Panc1 (cell line): ENCODE measurements around the gene DNAH9. TPM values are rescaled to one million over a fixed set of nuclear protein-coding genes. Genes with fewer than 3 reads are reported as not detected.

ENCODE experiments used
- ATAC-seq: fragments of 200-7000 bp; cut with Tn5 transposase; 2 replicates; pipeline ENCODE4 v1.9.1; 2020; ENCODE audit warnings: mild to moderate bottlenecking, moderate library complexity
- BruUV-seq: library from RNA; stranded (reverse); fragments of 400-500 nt; replicated peaks from 2 replicates; lab custom pipeline; 2021; lab: Mats Ljungman, UMichigan
- CTCF ChIA-PET: fragments of 300-600 bp; sonication (Branson Sonifier 250); formaldehyde crosslinking; loops from one replicate; lab custom pipeline; 2022; ENCODE audit warnings: antibody characterized with exemption; lab: Charles Lee
- POLR2A ChIA-PET: fragments of 300-600 bp; sonication (Branson Sonifier 250); formaldehyde crosslinking; loops from one replicate; lab custom pipeline; 2022; ENCODE audit warnings: antibody characterized with exemption; lab: Charles Lee
- DNase-seq: peaks from one replicate; pipeline ENCODE4 v3.0.0-alpha.2; 2010; ENCODE audit warnings: low read depth, low spot score
- H3K27ac ChIP-seq: 2 replicates; pipeline ENCODE4 v1.5.1; 2011; ENCODE audit warnings: mild to moderate bottlenecking, low read length, inconsistent platforms
- H3K27me3 ChIP-seq: fragments of 200-500 bp; sonication (Bioruptor generic); 2 replicates; pipeline ENCODE4 v1.6.0; 2014; ENCODE audit warnings: low read length, inconsistent platforms; ENCODE audit not compliant: control insufficient read depth, insufficient read depth
- H3K36me3 ChIP-seq: fragments of 200-500 bp; sonication (Bioruptor generic); 2 replicates; pipeline ENCODE4 v1.5.1; 2014; ENCODE audit warnings: inconsistent platforms, mild to moderate bottlenecking, low read length, moderate library complexity; ENCODE audit not compliant: control insufficient read depth, insufficient read depth
- H3K4me1 ChIP-seq: 2 replicates; pipeline ENCODE4 v1.5.1; 2011; ENCODE audit warnings: inconsistent platforms, mild to moderate bottlenecking, low read length, moderate library complexity; ENCODE audit not compliant: control insufficient read depth, insufficient read depth
- H3K4me3 ChIP-seq, 2 experiments: 2 replicates each; pipeline ENCODE4 v1.5.1; 2011 to 2012; ENCODE audit warnings: low read depth in 2 of 2, low read length in 2 of 2, mild to moderate bottlenecking in 2 of 2, inconsistent platforms in 1 of 2, moderate library complexity in 1 of 2
- H3K9me3 ChIP-seq: fragments of 200-500 bp; sonication (Bioruptor generic); 2 replicates; pipeline ENCODE4 v1.5.1; 2014; ENCODE audit warnings: low read depth, mild to moderate bottlenecking, inconsistent platforms, low read length, moderate library complexity; ENCODE audit not compliant: control insufficient read depth, insufficient read depth
- POLR2AphosphoS5 ChIP-seq: IDR thresholded peaks from 2 replicates; pipeline ENCODE4 v1.6.1; 2012; ENCODE audit warnings: mild to moderate bottlenecking, low read depth, low read length, moderate library complexity
- SIN3A ChIP-seq: IDR thresholded peaks from 2 replicates; pipeline ENCODE4 v1.6.1; 2012; ENCODE audit warnings: low read depth, mild to moderate bottlenecking, low read length, moderate library complexity, borderline replicate concordance; ENCODE audit not compliant: insufficient read depth
- TCF7L2 ChIP-seq: IDR thresholded peaks from 2 replicates; pipeline ENCODE4 v1.6.1; 2011; ENCODE audit warnings: mild to moderate bottlenecking, low read depth, low read length, inconsistent platforms
- in situ Hi-C: cut with HindIII; loops from 2 replicates; pipeline ENCODE4 v1.10.0; 2016; ENCODE audit warnings: low sequenced_read_pairs, low pct_unique_long_range_greater_than_20kb
- intact Hi-C: fragments of 100-400 bp; cut with micrococcal nuclease; formaldehyde crosslinking; loops from one replicate; pipeline ENCODE4 v1.10.0; 2022; ENCODE audit not compliant: unreplicated experiment
- total RNA-seq: library from RNA; stranded (reverse); gene quantifications from one replicate; pipeline ENCODE4 v1.2.1, GENCODE V29; 2021; ENCODE audit not compliant: unreplicated experiment
- TF ChIP-seq, protein P1 (sequence below): fragments of 450-650 bp; IDR thresholded peaks from 2 replicates; pipeline ENCODE4 v1.5.1; 2017; ENCODE audit warnings: mild to moderate bottlenecking
- TF ChIP-seq, protein P2 (sequence below), 2 experiments: IDR thresholded peaks; 2 replicates each; pipeline ENCODE4 v1.6.1; 2011 to 2012; ENCODE audit warnings: low read depth in 2 of 2, control low read depth in 1 of 2, low read length in 1 of 2, mild to moderate bottlenecking in 1 of 2, moderate library complexity in 1 of 2; ENCODE audit not compliant: insufficient read depth in 1 of 2

Gene DNAH9
- total RNA-seq, 1 experiment from 2014 or later: not detected

DNA sequence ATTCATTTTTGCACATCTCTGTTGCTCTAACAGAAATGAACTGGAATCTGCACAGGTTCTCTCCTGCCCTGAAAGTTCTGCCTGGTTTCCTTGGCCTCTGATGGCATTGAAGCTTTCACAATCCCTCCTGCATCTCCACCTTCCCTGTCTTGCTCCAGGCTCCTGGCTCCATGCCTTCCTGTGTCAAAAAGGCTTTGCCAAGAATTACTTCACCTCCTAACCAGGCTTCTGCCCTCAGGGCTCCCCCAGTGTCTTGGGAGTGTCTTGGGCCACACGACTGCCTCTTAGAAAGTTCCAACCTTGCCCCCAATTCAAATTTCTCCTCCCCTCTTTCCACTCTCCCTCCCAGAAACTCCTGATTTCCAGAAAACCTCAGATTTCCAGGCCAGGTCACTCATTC is 37.0 kb upstream of the DNAH9 start:
- H3K4me3 ChIP-seq: no peak overlapping the region
- ATAC-seq (no peak), DNase-seq (no peak)
- H3K27me3 ChIP-seq: no peaks in the 10 kb centered on the region
- intact Hi-C loops (no loop called here), in situ Hi-C loops (no loop called here)
- POLR2A ChIA-PET: no interaction called here
- H3K4me1 ChIP-seq: no peaks in the 10 kb centered on the region
- H3K36me3 ChIP-seq: no peaks in the 10 kb centered on the region
- no TSS peak for BruUV-seq
- CTCF ChIA-PET: no interaction called here
- H3K27ac ChIP-seq: no peak overlapping the region
- H3K9me3 ChIP-seq: no peaks in the 10 kb centered on the region
- TF ChIP-seq TCF7L2: no peak
- no peak for TF ChIP-seq SIN3A
- no peak for TF ChIP-seq POLR2AphosphoS5
- TF ChIP-seq, protein P1, sequence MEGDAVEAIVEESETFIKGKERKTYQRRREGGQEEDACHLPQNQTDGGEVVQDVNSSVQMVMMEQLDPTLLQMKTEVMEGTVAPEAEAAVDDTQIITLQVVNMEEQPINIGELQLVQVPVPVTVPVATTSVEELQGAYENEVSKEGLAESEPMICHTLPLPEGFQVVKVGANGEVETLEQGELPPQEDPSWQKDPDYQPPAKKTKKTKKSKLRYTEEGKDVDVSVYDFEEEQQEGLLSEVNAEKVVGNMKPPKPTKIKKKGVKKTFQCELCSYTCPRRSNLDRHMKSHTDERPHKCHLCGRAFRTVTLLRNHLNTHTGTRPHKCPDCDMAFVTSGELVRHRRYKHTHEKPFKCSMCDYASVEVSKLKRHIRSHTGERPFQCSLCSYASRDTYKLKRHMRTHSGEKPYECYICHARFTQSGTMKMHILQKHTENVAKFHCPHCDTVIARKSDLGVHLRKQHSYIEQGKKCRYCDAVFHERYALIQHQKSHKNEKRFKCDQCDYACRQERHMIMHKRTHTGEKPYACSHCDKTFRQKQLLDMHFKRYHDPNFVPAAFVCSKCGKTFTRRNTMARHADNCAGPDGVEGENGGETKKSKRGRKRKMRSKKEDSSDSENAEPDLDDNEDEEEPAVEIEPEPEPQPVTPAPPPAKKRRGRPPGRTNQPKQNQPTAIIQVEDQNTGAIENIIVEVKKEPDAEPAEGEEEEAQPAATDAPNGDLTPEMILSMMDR: no peak
- TF ChIP-seq, protein P2, sequence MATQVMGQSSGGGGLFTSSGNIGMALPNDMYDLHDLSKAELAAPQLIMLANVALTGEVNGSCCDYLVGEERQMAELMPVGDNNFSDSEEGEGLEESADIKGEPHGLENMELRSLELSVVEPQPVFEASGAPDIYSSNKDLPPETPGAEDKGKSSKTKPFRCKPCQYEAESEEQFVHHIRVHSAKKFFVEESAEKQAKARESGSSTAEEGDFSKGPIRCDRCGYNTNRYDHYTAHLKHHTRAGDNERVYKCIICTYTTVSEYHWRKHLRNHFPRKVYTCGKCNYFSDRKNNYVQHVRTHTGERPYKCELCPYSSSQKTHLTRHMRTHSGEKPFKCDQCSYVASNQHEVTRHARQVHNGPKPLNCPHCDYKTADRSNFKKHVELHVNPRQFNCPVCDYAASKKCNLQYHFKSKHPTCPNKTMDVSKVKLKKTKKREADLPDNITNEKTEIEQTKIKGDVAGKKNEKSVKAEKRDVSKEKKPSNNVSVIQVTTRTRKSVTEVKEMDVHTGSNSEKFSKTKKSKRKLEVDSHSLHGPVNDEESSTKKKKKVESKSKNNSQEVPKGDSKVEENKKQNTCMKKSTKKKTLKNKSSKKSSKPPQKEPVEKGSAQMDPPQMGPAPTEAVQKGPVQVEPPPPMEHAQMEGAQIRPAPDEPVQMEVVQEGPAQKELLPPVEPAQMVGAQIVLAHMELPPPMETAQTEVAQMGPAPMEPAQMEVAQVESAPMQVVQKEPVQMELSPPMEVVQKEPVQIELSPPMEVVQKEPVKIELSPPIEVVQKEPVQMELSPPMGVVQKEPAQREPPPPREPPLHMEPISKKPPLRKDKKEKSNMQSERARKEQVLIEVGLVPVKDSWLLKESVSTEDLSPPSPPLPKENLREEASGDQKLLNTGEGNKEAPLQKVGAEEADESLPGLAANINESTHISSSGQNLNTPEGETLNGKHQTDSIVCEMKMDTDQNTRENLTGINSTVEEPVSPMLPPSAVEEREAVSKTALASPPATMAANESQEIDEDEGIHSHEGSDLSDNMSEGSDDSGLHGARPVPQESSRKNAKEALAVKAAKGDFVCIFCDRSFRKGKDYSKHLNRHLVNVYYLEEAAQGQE (IDR thresholded peaks at IDR 0.05; ENCODE audit: insufficient read depth in 1 of 2, low read depth in 2 of 2, low read length in 1 of 2): no peak

DNA sequence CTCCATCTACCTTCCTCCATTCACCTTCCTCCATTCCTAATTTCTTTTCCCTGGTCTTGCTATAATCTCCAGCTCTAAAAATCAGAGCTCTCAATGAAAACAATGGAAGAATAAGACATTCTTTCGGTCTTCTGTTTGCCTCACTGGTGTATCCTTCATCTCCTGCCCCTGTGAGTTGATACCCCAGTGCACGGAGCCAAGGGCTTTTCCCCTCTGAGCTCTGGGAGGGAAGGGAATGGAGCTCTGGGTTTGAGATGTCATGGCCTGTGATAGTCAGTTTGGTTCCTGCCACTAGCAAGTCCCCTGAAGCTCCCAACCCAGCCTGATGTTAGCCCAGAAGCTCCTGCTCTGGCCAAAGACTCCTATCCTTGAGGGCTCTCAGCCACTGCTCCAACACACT is 36.6 kb upstream of the DNAH9 start:
- Histone ChIP-seq H3K27ac (no peak overlapping the region), H3K36me3 (no peaks in the 10 kb centered on the region), H3K9me3 (no peaks in the 10 kb centered on the region), H3K4me1 (no peaks in the 10 kb centered on the region), H3K27me3 (no peaks in the 10 kb centered on the region), H3K4me3 (no peak overlapping the region)
- intact Hi-C loops: no loop called here
- no peak for DNase-seq
- no peak for ATAC-seq
- ChIA-PET POLR2A (no interaction called here), CTCF (no interaction called here)
- TF ChIP-seq SIN3A: no peak
- TF ChIP-seq, protein P2 (IDR thresholded peaks at IDR 0.05; ENCODE audit: insufficient read depth in 1 of 2, low read depth in 2 of 2, low read length in 1 of 2): no peak
- TF ChIP-seq POLR2AphosphoS5: no peak
- TF ChIP-seq TCF7L2: no peak
- TF ChIP-seq, protein P1: no peak
- BruUV-seq: no TSS peak
- in situ Hi-C loops: no loop called here
